HUES64 (cell line): Measurements from ENCODE around the gene SEMA7A.
A peak's percentile ranks its signal among the peaks of the same experiment; 100 is the strongest.

Experiments
- H3K27ac ChIP-seq: 2 replicates; pipeline ENCODE4 v1.7.0; 2013; ENCODE audit warnings: low read depth, low read length, inconsistent platforms
- H3K27me3 ChIP-seq: 2 replicates; pipeline ENCODE4 v1.6.1; 2013; ENCODE audit warnings: mild to moderate bottlenecking, low read length; ENCODE audit not compliant: insufficient read depth
- H3K36me3 ChIP-seq: 2 replicates; pipeline ENCODE4 v1.6.1; 2013; ENCODE audit warnings: mild to moderate bottlenecking, low read length; ENCODE audit not compliant: insufficient read depth
- H3K4me1 ChIP-seq: 2 replicates; pipeline ENCODE4 v1.6.1; 2013; ENCODE audit warnings: mild to moderate bottlenecking, low read length, moderate library complexity; ENCODE audit not compliant: insufficient read depth
- H3K4me3 ChIP-seq: 2 replicates; pipeline ENCODE4 v1.5.1; 2013; ENCODE audit warnings: mild to moderate bottlenecking, low read length, moderate library complexity
- H3K9ac ChIP-seq: 2 replicates; pipeline ENCODE4 v1.6.1; 2013; ENCODE audit warnings: mild to moderate bottlenecking, low read depth, low read length
- H3K9me3 ChIP-seq: 2 replicates; pipeline ENCODE4 v1.6.1; 2013; ENCODE audit warnings: low read depth, low read length; ENCODE audit not compliant: insufficient read depth
- WGBS: fragments of 150-250, 120-280 bp; methylation state at CpG from one replicate; pipeline ENCODE4 v1.1.7; 2013; ENCODE audit warnings: missing lambda C conversion rate; 5-methylcytosine and 5-hydroxymethylcytosine counted together

Gene SEMA7A

DNA sequence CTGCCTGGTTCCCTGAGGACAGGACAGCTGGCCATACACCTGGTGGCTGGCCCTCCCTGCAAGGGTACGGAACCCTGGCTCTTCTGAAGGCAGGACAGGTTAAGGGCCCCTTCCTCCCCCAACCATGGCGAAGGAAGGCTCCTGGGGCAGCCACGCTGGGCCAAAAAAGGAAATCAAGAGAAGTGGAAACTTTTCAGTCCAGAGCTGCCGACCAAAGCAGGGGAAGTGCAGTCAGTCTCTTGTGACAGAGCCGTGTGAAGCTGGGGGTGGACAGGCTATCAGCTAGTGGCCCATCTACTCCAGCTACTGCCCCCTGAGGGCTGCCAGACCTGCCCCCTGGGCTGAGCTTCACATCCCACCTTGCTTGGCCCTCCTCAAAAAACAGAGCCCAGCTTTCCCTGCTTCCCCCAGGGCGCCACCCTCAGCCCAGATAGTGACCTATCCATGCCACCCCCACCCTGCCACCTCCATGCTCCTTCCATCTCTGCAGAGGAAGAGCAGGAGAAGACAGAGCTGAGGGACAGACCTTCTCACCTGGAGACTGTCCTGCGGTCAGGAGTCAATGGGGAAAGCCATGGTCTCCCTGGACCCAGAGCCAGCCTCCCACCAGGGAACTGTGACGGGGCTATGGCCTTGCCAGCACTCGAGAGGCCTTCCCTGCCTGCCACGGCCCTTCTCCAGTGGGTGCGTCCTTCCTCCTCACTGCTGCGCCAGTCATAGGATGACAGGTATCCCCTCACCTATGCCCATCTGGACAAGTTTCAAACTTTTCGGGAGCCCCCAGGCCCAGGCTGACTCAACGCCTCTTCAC lies 4.6 kb downstream of the SEMA7A start:
- Histone ChIP-seq H3K27ac (no peak overlapping the region), H3K9ac (no peak overlapping the region), H3K9me3 (no peaks in the 10 kb centered on the region), H3K4me3 (no peak overlapping the region), H3K27me3 (peaks cover 10% of the 10 kb centered on the region), H3K36me3 (no peaks in the 10 kb centered on the region), H3K4me1 (peaks cover 3% of the 10 kb centered on the region; the same call in 1 of the 2 replicates)
- 91% methylated on average over 14 of the region's 14 CpGs for WGBS

DNA sequence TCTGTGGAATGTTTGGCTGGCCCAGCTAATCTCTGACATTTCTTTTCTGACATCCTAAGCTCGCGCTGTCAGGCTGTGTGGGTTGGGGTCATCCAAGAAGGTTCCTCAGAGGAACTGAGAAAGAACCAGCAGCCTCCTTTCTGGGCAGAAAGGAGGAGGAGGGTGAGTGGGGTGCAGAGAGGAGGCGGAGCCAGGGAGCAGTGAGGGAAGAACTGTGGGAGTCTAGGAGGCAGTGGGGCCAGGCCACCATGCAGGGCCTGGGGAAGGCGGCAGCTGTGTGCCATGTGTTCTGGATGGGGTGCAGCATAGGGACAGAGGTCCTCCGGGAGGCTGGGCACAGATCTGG lies 5.3 kb downstream of the SEMA7A start:
- Histone ChIP-seq H3K27ac (no peak overlapping the region), H3K4me1 (peaks cover 5% of the 10 kb centered on the region), H3K9ac (no peak overlapping the region), H3K4me3 (no peak overlapping the region), H3K36me3 (no peaks in the 10 kb centered on the region), H3K9me3 (no peaks in the 10 kb centered on the region), H3K27me3 (peaks cover 10% of the 10 kb centered on the region)
- WGBS: 96% methylated on average over 5 of the region's 5 CpGs

DNA sequence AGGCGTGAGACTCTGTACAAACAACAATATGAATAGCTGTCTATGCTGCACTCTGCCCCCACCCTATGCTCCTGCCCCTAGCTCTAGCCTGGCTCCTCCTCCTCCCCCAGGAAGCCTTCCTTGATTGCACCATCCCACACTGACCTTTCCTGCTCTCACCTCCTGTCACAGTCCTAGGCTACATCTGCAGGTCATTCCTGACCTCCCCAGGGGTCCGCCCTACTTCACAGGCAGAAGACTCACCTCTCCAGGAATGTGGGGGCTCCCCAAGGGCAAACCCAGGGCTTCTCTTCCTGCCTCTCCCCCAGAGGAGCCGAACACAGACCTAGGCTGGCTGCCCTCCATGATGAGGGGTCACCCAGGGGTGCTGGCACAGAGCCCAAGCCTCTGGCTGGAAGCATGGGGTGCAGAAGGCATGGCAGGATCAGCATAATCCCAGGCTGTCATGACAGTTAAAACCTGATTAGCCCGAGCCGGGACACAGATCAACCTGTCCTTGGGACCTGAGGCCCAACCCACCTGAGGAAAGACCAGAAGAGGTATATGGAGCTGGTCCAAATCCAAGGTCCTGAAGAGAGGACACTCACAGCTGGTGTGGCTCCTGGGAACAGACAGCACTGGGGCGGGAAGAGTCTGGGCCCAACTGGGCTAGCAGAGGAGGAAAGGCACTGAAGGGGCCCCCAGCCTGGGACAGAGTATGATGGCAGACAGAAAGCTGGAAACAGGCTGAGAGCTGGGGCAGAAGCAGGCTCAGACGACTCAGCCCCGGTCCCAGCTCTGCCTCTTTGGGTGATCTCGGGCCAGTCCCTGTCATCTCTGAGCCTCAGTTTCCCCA lies 5.9 kb downstream of the SEMA7A start:
- no peaks in the 10 kb centered on the region for H3K36me3 ChIP-seq
- H3K4me3 ChIP-seq: no peak overlapping the region
- peaks cover 11% of the 10 kb centered on the region for H3K4me1 ChIP-seq
- no peak overlapping the region for H3K9ac ChIP-seq
- H3K27me3 ChIP-seq: peaks cover 9% of the 10 kb centered on the region
- no peak overlapping the region for H3K27ac ChIP-seq
- WGBS: 87% methylated on average over 9 of the region's 9 CpGs
- no peaks in the 10 kb centered on the region for H3K9me3 ChIP-seq

DNA sequence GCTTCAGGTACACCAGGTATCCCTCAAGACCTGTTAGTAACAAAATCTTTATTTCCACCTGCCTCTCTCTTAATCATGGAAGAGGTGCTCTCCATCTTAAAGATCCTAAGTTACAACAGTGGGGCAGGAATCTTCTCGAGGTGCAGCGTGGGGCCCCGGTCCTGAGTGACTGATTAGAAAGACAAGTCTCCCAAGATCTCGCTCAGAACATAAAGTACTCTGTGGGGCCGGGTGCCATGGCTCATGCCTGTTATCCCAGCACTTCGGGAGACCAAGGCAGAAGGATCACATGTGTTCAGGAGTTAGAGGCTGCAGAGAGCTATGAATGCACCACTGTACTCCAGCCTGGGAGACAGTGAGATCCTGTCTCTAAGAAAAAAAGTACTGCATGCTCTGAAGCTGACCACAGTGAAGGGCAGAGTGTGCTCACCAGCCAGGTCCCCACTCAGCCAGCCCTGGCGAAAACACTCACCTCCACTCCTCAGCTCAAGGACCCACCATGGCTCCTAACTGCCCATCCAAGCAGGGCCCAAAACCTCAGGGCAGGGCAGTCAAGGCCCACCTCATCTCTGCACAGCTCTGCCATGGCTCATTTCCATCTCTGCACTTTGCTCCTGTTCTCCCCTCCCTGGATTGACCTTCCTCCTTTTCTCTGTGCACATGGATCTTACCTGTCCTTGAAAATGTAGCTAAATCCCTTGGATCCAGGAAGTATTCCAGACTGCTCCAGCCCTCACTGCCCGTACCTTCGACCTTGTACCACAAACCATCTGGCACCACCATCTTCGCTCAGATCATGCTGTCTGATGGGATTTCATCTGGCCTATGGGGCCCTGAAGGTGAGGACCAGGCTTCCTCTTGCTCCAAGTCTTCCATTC lies 7.1 kb downstream of the SEMA7A start:
- Histone ChIP-seq H3K4me3 (no peak overlapping the region), H3K4me1 (peaks cover 22% of the 10 kb centered on the region)

DNA sequence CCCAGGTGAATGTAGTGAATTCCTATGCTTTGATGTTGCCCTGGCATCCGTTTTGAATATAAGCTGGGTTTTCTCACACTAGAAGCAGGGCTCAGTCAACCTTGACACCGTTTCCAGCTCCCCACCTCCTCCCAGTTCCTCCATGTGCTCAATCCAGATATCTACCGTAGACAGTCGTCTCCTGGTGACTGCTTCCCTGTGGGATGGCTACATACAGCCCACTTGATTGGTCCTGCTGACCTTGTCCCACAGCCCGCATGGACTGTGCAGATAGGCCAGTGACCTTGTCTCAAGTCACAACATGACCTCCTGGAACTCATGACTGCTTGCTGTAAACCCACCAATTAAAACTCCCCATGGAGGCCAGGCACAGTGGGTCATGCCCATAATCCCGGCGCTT lies 8.1 kb downstream of the SEMA7A start:
- peaks cover 28% of the 10 kb centered on the region for H3K4me1 ChIP-seq
- H3K9ac ChIP-seq: no peak overlapping the region
- H3K9me3 ChIP-seq: no peaks in the 10 kb centered on the region
- 83% methylated on average over 7 of the region's 7 CpGs for WGBS
- no peaks in the 10 kb centered on the region for H3K27me3 ChIP-seq
- H3K4me3 ChIP-seq: no peak overlapping the region
- H3K27ac ChIP-seq: no peak overlapping the region
- no peaks in the 10 kb centered on the region for H3K36me3 ChIP-seq

More for the DNA sequence above, 7.1 kb downstream of the SEMA7A start:
- Histone ChIP-seq H3K27ac (no peak overlapping the region), H3K27me3 (no peaks in the 10 kb centered on the region), H3K36me3 (no peaks in the 10 kb centered on the region), H3K9me3 (no peaks in the 10 kb centered on the region), H3K9ac (no peak overlapping the region)
- 94% methylated on average over 10 of the region's 10 CpGs for WGBS

DNA sequence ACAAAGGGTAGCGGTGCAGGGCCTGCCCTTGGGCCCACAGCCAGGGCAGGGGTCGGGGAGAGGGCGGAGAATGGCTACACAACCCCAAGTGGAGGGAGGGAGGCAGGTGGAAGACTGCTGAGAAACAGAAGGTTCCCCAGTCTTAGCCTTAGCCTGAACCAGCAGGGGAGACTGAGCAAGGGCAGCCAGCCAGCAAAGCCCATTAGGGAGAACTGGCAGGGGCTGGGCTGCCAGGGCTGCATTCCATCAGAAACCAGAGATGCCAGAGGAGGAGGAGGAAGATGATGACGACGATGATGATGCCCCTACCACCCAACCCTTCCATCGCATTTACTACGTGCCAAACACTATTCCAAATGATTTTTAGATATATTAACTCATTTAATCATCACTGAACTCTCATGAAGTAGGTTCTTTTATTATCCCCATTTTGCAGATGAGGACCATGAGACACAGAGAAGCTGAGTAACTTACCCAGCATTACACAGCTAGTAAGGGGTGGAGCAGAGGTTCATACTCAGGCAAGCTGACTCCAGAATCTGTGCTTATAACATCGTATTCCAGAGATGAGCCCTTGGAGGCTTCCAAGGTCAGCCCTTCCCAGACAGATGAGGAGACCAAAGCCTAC lies 8.7 kb downstream of the SEMA7A start:
- no peaks in the 10 kb centered on the region for H3K27me3 ChIP-seq
- no peak overlapping the region for H3K27ac ChIP-seq
- H3K9ac ChIP-seq: no peak overlapping the region
- H3K4me3 ChIP-seq: no peak overlapping the region
- 95% methylated on average over 6 of the region's 8 CpGs for WGBS
- no peaks in the 10 kb centered on the region for H3K9me3 ChIP-seq
- peaks cover 28% of the 10 kb centered on the region for H3K4me1 ChIP-seq
- no peaks in the 10 kb centered on the region for H3K36me3 ChIP-seq

DNA sequence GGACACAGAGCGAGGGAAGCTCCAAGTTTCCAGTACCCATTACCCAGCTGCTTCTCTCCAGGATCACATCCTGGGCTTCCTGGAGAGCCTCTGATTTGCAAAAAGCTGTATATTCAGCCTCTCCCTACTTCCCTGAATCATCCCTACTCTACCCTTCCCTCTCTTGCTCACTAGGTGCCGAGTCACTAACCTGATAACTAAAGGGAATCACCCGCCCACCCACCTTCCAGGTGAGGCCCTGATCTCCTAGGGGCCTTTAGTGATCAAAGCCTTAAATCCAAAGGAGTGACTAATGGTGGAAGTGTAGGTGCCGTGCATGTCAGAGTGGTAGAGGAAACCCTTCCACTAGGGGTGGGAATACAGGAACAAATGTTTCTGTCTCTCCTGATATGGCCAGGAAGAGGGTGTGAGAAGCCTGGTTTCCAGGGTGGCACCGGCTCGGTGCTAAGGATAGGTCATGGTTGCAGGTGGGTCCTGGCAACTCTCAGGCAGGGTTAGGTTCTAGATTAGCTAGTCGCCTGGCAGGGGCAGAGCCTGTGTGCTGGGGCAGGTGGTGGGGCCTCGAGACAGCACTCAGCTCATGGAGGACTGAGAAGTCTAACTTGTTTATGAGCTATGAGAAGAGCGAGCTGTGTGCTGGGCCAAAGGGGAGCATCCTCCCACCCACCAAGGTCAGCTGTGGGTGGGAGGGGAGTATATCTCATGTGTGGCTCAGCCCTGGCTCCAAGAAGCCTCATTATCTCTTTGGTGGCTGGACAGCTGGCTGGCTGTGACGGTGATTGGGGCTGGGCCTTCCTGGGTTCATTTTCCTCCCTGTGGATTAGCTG lies 10.1 kb downstream of the SEMA7A start:
- WGBS: 83% methylated on average over 10 of the region's 10 CpGs
- Histone ChIP-seq H3K27me3 (no peaks in the 10 kb centered on the region), H3K4me3 (no peak overlapping the region), H3K27ac (peak overlapping the region; percentile 53), H3K9ac (peak overlapping the region; percentile 34), H3K9me3 (no peaks in the 10 kb centered on the region), H3K4me1 (peaks cover 28% of the 10 kb centered on the region), H3K36me3 (no peaks in the 10 kb centered on the region)

DNA sequence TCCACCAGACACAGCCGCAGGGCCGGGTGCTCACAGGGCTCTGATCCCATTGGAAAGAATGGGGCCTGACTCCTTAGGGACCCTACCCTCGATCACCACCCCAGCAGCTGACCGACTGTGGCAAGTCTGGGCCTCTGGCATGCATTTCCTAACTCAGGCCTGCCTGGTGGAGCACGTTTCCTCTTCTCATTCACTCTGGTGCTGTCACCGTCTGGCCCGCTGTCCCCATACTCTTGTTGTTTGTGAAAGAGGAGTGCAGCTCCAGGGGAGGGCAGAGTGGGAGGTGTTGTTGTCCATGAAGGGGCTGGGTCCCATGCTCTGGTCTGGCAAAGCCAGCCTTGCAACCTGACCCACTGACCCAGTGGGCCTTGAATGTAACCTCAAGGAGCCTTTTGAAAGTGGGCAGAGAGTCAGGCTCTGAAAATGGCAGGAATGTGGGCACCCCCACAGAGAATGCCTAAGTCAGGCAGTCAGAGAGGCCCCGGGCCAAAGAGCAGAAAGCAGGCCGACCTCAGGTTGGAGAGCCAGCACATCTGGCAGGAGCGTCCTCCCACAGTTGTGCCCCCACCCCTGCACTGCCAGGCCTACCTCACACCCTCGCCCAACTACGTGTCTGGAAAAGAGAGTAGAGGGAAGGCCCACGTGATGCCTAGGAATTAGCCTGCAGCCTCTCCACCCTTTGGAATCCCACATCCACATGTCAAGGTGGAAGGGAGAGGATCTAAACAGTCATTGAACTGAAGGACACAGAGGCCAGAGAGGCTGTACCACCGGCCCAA lies 10.9 kb downstream of the SEMA7A start:
- H3K9me3 ChIP-seq: no peaks in the 10 kb centered on the region
- H3K27me3 ChIP-seq: no peaks in the 10 kb centered on the region
- WGBS: 59% methylated on average over 13 of the region's 14 CpGs
- H3K4me3 ChIP-seq: no peak overlapping the region
- H3K36me3 ChIP-seq: no peaks in the 10 kb centered on the region
- peak overlapping the region; percentile 45 for H3K9ac ChIP-seq
- peak overlapping the region; percentile 53 for H3K27ac ChIP-seq
- peaks cover 28% of the 10 kb centered on the region for H3K4me1 ChIP-seq

DNA sequence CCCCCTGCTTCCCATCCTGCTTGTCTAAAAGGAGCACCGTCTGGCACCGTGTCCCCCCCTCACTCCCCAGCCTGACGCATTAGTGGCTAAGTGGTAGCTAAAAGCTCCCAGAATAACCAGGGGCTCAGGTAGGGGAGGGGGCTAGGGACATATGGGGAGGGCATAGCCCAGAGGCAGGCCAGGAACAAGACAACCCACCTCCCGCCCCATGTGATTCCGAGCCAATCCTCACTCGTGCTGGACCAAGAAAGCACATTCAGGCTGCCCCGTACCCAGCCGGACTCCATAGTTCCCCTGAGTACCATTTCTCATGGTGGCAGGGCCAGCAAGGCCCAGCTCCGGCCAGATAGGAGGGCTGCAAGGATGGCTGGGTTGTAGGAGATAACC lies 11.5 kb downstream of the SEMA7A start:
- Histone ChIP-seq H3K9ac (peak overlapping the region; percentile 45; the same call in 1 of the 2 replicates), H3K27ac (peak overlapping the region; percentile 53), H3K9me3 (no peaks in the 10 kb centered on the region), H3K4me3 (no peak overlapping the region), H3K36me3 (0 out of 2 replicates have a peak, but pooled peaks cover 4% of the 10 kb centered on the region), H3K27me3 (no peaks in the 10 kb centered on the region), H3K4me1 (peaks cover 28% of the 10 kb centered on the region)
- WGBS: 85% methylated on average over 8 of the region's 9 CpGs
